ENCODE results near the gene MYADM.

DNA sequence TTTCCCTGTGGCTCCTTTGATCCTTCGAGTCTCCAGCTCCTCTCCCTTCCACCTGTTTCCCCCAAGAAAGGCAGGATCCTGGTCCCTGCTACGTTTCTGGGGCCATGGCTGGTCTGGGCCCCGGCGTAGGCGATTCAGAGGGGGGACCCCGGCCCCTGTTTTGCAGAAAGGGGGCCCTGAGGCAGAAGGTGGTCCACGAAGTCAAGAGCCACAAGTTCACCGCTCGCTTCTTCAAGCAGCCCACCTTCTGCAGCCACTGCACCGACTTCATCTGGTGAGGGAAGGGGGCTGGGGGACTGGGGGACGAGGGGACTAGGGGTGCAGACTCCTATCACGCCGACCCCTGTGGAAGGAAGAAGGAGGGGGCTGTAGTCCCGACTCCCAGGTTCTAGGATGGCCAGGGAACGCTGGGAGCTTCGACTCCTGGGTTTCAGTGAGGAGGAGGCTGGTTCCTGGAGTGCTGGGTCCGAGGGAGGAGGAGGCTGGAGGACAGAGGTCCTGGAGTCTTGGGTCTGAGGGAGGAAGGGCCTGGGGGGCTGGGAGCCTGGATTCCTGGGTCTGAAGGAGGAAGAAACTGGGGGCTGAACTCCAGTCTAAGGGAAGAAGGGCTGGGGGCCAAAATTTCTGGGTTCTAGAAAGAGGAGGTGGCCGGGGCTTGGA, 14.8 kb downstream of the MYADM start:
- TF ChIP-seq, protein P1, sequence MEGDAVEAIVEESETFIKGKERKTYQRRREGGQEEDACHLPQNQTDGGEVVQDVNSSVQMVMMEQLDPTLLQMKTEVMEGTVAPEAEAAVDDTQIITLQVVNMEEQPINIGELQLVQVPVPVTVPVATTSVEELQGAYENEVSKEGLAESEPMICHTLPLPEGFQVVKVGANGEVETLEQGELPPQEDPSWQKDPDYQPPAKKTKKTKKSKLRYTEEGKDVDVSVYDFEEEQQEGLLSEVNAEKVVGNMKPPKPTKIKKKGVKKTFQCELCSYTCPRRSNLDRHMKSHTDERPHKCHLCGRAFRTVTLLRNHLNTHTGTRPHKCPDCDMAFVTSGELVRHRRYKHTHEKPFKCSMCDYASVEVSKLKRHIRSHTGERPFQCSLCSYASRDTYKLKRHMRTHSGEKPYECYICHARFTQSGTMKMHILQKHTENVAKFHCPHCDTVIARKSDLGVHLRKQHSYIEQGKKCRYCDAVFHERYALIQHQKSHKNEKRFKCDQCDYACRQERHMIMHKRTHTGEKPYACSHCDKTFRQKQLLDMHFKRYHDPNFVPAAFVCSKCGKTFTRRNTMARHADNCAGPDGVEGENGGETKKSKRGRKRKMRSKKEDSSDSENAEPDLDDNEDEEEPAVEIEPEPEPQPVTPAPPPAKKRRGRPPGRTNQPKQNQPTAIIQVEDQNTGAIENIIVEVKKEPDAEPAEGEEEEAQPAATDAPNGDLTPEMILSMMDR (IDR thresholded peaks at IDR 0.05), result no peak
- TF ChIP-seq POLR2A (IDR thresholded peaks at IDR 0.05), result no peak
- TF ChIP-seq POLR2AphosphoS5 (IDR thresholded peaks at IDR 0.05), result no peak

Data from breast epithelium (tissue), 3 donors.